NB4 (cell line): ENCODE results near the gene ZNF599.

Experiments used
- CTCF ChIP-seq: IDR thresholded peaks from one replicate; pipeline ENCODE4 v1.5.1; 2012; ENCODE audit warnings: low read depth, low read length
- MYC ChIP-seq: IDR thresholded peaks from 2 replicates; pipeline ENCODE4 v1.6.1; 2011; ENCODE audit warnings: low read depth, low read length

- TF ChIP-seq CTCF = no peak
- no peak for TF ChIP-seq MYC
Measured at GRCh38 chr19:34787059-34787824, 14.2 kb upstream of the ZNF599 start.
